Mammary epithelial cell (primary cell): ENCODE data around the gene SLC22A2.

Experiments used
- CTCF ChIP-seq, 2 donors: IDR thresholded peaks in 1 of 2; conservative IDR thresholded peaks in 1 of 2; 2 replicates each; pipeline ENCODE4 v1.5.1; 2011 to 2012; ENCODE audit warnings: inconsistent platforms in 2 of 2, low read length in 2 of 2, mild to moderate bottlenecking in 2 of 2, control low read depth in 1 of 2, low read depth in 1 of 2; ENCODE audit not compliant: insufficient read depth in 1 of 2; ENCODE audit errors: extremely low read depth in 1 of 2
- EZH2 ChIP-seq: IDR thresholded peaks from 2 replicates; pipeline ENCODE4 v1.6.1; 2012; ENCODE audit warnings: low read length, inconsistent platforms, borderline replicate concordance

- TF ChIP-seq CTCF (conservative IDR thresholded peaks at IDR 0.05 in 1 of 2, IDR thresholded peaks at IDR 0.05 in 1 of 2; ENCODE audit: extremely low read depth in 1 of 2, insufficient read depth in 1 of 2, low read depth in 1 of 2, low read length in 2 of 2) = no peak
- no peak for TF ChIP-seq EZH2
Observed at GRCh38 chr6:160265869-160266476, 7.4 kb upstream of the SLC22A2 start.
